ENCODE data around the gene SLC39A9. TPM values are rescaled to one million over a fixed set of nuclear protein-coding genes. Genes with fewer than 3 reads are reported as not detected.

The SLC39A9 gene
- polyA plus RNA-seq, 1 donor from 2014 or later = 88.5 TPM

DNA sequence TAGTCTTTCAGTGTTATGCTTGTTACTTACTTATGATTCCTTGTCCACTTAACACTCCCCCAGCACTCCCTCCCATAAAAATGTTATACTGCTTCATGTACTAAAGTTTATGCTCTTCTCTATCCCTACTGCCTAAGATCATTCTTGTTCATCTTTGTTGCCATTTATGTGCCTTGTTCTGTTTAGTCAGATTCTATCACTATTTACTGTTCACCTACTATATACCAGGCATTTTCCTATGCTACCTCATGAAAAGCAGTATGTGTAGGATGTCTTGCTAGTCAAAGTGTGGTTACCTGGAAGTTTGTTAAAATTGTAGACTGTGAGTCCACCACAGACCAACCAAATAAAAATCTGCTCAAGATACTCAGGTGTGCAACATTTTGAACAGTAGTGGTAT lies 24.3 kb upstream of the SLC39A9 start:
- Histone ChIP-seq H2AFZ (ENCODE audit: low read depth, low read length) (no peak overlapping the region), H3K9me3 (ENCODE audit: low read length) (no peaks in the 10 kb centered on the region), H3K36me3 (ENCODE audit: insufficient read depth, low read length) (no peaks in the 10 kb centered on the region), H3K9me2 (ENCODE audit: insufficient read depth, low read length) (no peaks in the 10 kb centered on the region), H3K79me2 (replicated peaks; ENCODE audit: insufficient read depth, low read length) (no peaks in the 10 kb centered on the region), H3K27ac (ENCODE audit: low read length) (no peak overlapping the region), H3F3A (ENCODE audit: insufficient read depth, low read length, poor library complexity, severe bottlenecking) (no peaks in the 10 kb centered on the region), H4K20me1 (ENCODE audit: insufficient read depth) (no peaks in the 10 kb centered on the region), H3K9ac (ENCODE audit: low read length) (no peak overlapping the region), H3K4me3 (ENCODE audit: low read length) (no peak overlapping the region), H3K4me2 (ENCODE audit: low read length) (no peak overlapping the region), H3K27me3 (ENCODE audit: insufficient read depth, low read depth, low read length) (no peaks in the 10 kb centered on the region)
- TF ChIP-seq RAD21 (conservative IDR thresholded peaks at IDR 0.05) (no peak), EZH2 (IDR thresholded peaks at IDR 0.05; ENCODE audit: borderline replicate concordance, insufficient read depth, low read length, poor library complexity, severe bottlenecking) (no peak), SMC3 (conservative IDR thresholded peaks at IDR 0.05; ENCODE audit: poor library complexity) (no peak), POLR2AphosphoS5 (IDR thresholded peaks at IDR 0.05) (no peak), TAF1 (IDR thresholded peaks at IDR 0.05; ENCODE audit: low read depth) (no peak)
- TF ChIP-seq, protein P1, sequence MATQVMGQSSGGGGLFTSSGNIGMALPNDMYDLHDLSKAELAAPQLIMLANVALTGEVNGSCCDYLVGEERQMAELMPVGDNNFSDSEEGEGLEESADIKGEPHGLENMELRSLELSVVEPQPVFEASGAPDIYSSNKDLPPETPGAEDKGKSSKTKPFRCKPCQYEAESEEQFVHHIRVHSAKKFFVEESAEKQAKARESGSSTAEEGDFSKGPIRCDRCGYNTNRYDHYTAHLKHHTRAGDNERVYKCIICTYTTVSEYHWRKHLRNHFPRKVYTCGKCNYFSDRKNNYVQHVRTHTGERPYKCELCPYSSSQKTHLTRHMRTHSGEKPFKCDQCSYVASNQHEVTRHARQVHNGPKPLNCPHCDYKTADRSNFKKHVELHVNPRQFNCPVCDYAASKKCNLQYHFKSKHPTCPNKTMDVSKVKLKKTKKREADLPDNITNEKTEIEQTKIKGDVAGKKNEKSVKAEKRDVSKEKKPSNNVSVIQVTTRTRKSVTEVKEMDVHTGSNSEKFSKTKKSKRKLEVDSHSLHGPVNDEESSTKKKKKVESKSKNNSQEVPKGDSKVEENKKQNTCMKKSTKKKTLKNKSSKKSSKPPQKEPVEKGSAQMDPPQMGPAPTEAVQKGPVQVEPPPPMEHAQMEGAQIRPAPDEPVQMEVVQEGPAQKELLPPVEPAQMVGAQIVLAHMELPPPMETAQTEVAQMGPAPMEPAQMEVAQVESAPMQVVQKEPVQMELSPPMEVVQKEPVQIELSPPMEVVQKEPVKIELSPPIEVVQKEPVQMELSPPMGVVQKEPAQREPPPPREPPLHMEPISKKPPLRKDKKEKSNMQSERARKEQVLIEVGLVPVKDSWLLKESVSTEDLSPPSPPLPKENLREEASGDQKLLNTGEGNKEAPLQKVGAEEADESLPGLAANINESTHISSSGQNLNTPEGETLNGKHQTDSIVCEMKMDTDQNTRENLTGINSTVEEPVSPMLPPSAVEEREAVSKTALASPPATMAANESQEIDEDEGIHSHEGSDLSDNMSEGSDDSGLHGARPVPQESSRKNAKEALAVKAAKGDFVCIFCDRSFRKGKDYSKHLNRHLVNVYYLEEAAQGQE (IDR thresholded peaks at IDR 0.05; ENCODE audit: borderline replicate concordance) = no peak
- TF ChIP-seq, protein P2, sequence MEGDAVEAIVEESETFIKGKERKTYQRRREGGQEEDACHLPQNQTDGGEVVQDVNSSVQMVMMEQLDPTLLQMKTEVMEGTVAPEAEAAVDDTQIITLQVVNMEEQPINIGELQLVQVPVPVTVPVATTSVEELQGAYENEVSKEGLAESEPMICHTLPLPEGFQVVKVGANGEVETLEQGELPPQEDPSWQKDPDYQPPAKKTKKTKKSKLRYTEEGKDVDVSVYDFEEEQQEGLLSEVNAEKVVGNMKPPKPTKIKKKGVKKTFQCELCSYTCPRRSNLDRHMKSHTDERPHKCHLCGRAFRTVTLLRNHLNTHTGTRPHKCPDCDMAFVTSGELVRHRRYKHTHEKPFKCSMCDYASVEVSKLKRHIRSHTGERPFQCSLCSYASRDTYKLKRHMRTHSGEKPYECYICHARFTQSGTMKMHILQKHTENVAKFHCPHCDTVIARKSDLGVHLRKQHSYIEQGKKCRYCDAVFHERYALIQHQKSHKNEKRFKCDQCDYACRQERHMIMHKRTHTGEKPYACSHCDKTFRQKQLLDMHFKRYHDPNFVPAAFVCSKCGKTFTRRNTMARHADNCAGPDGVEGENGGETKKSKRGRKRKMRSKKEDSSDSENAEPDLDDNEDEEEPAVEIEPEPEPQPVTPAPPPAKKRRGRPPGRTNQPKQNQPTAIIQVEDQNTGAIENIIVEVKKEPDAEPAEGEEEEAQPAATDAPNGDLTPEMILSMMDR (IDR thresholded peaks at IDR 0.05; ENCODE audit: poor library complexity, severe bottlenecking) = no peak

DNA sequence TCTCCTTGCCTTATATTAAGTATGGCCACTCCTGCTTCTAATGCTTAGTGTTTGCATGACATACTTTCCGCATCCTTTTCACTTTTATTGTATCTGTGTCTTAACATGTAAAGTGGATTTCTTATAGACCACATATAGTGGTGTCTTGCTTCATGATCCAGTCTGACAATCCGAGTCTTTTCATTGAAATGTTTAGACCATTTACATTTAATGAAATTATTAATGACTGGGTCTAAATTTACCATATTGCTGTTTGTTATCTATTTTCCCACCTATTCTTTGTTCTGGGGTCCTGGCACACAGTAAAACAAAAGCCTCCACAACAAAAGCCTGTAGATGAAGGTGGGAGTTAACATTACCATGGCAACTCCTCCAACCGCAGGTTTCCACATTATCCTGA lies 23.3 kb upstream of the SLC39A9 start:
- H3K27me3 ChIP-seq (ENCODE audit: insufficient read depth, low read depth, low read length) = no peaks in the 10 kb centered on the region
- H3K4me3 ChIP-seq (ENCODE audit: low read length) = no peak overlapping the region
- H3K79me2 ChIP-seq (replicated peaks; ENCODE audit: insufficient read depth, low read length) = no peaks in the 10 kb centered on the region
- H3K9me2 ChIP-seq (ENCODE audit: insufficient read depth, low read length) = no peaks in the 10 kb centered on the region
- H3K27ac ChIP-seq (ENCODE audit: low read length) = no peak overlapping the region
- H3K4me2 ChIP-seq (ENCODE audit: low read length) = no peak overlapping the region
- no peaks in the 10 kb centered on the region for H3K9me3 ChIP-seq (ENCODE audit: low read length)
- no peaks in the 10 kb centered on the region for H3F3A ChIP-seq (ENCODE audit: insufficient read depth, low read length, poor library complexity, severe bottlenecking)
- H4K20me1 ChIP-seq (ENCODE audit: insufficient read depth) = no peaks in the 10 kb centered on the region
- no peak overlapping the region for H3K9ac ChIP-seq (ENCODE audit: low read length)
- TF ChIP-seq EZH2 (IDR thresholded peaks at IDR 0.05; ENCODE audit: borderline replicate concordance, insufficient read depth, low read length, poor library complexity, severe bottlenecking) = no peak
- TF ChIP-seq TAF1 (IDR thresholded peaks at IDR 0.05; ENCODE audit: low read depth) = no peak
- no peak for TF ChIP-seq SMC3 (conservative IDR thresholded peaks at IDR 0.05; ENCODE audit: poor library complexity)
- TF ChIP-seq, protein P1 (IDR thresholded peaks at IDR 0.05; ENCODE audit: borderline replicate concordance) = no peak
- TF ChIP-seq POLR2AphosphoS5 (IDR thresholded peaks at IDR 0.05) = no peak
- no peak for TF ChIP-seq RAD21 (conservative IDR thresholded peaks at IDR 0.05)
- TF ChIP-seq EP300 (conservative IDR thresholded peaks at IDR 0.05; ENCODE audit: poor library complexity, severe bottlenecking) = no peak
- TF ChIP-seq, protein P2 (IDR thresholded peaks at IDR 0.05; ENCODE audit: poor library complexity, severe bottlenecking) = no peak
- TF ChIP-seq MXI1 (conservative IDR thresholded peaks at IDR 0.05; ENCODE audit: poor library complexity, severe bottlenecking) = no peak
- H3K36me3 ChIP-seq (ENCODE audit: insufficient read depth, low read length) = no peaks in the 10 kb centered on the region
- no peak overlapping the region for H2AFZ ChIP-seq (ENCODE audit: low read depth, low read length)
